HepG2 (cell line): ENCODE data around the gene PIM3. TPM values are rescaled to one million over a fixed set of nuclear protein-coding genes. Genes with fewer than 3 reads are reported as not detected.

ENCODE experiments used
- ARHGAP35 ChIP-seq: sonication (generic); formaldehyde crosslinking; IDR thresholded peaks from 2 replicates; pipeline ENCODE4 v1.9.0; 2022; ENCODE audit warnings: mild to moderate bottlenecking, inconsistent platforms, moderate library complexity, missing genetic modification reagents, borderline replicate concordance
- ELF1 ChIP-seq: sonication (generic); formaldehyde crosslinking; IDR thresholded peaks from 2 replicates; pipeline ENCODE4 v1.4.0; 2020; ENCODE audit warnings: missing genetic modification reagents
- ISX ChIP-seq: sonication (generic); formaldehyde crosslinking; conservative IDR thresholded peaks from 2 replicates; pipeline ENCODE4 v1.5.0; 2020; ENCODE audit warnings: missing genetic modification reagents
- KLF13 ChIP-seq: sonication (generic); formaldehyde crosslinking; IDR thresholded peaks from 2 replicates; pipeline ENCODE4 v1.4.0; 2020; ENCODE audit warnings: mild to moderate bottlenecking, missing genetic modification reagents
- MAZ ChIP-seq, 2 experiments: sonication (generic) in 1 of 2; formaldehyde crosslinking in 1 of 2; IDR thresholded peaks; 2 replicates each; pipeline versions ENCODE4 v1.5.0 to v1.6.1; 2012 to 2020; ENCODE audit warnings: low read depth in 2 of 2, mild to moderate bottlenecking in 2 of 2, borderline replicate concordance in 1 of 2, improper control_type of control experiment in 1 of 2, low read length in 1 of 2, missing genetic modification reagents in 1 of 2, moderate library complexity in 1 of 2
- NFIC ChIP-seq: IDR thresholded peaks from 2 replicates; pipeline ENCODE4 v1.6.1; 2012; ENCODE audit warnings: mild to moderate bottlenecking, low read length, inconsistent platforms
- RAD51 ChIP-seq: fragments of 450-650 bp; IDR thresholded peaks from 2 replicates; pipeline ENCODE4 v1.6.1; 2016; ENCODE audit warnings: borderline replicate concordance
- SCMH1 ChIP-seq: sonication (generic); formaldehyde crosslinking; IDR thresholded peaks from 2 replicates; pipeline ENCODE4 v1.9.0; 2021; ENCODE audit warnings: missing genetic modification reagents, mild to moderate bottlenecking, borderline replicate concordance
- SOX6 ChIP-seq, 2 experiments: fragments of 450-650 bp in 1 of 2; sonication (generic) in 1 of 2; formaldehyde crosslinking in 1 of 2; IDR thresholded peaks; 2 replicates each; pipeline versions ENCODE4 v1.4.0 to v1.6.1; 2017 to 2020; ENCODE audit warnings: antibody characterized with exemption in 1 of 2, mild to moderate bottlenecking in 1 of 2, missing genetic modification reagents in 1 of 2
- TCF12 ChIP-seq, 2 experiments: fragments of 450-650 bp in 1 of 2; sonication (generic) in 1 of 2; formaldehyde crosslinking in 1 of 2; IDR thresholded peaks; 2 replicates each; pipeline versions ENCODE4 v1.6.1 to v1.8.0; 2017 to 2022; ENCODE audit warnings: antibody characterized with exemption in 1 of 2, mild to moderate bottlenecking in 1 of 2, missing genetic modification reagents in 1 of 2, moderate library complexity in 1 of 2
- TEAD2 ChIP-seq: sonication (generic); formaldehyde crosslinking; IDR thresholded peaks from 2 replicates; pipeline ENCODE4 v1.9.0; 2021; ENCODE audit warnings: missing genetic modification reagents
- YEATS2 ChIP-seq: sonication (generic); formaldehyde crosslinking; IDR thresholded peaks from 2 replicates; pipeline ENCODE4 v1.4.0; 2020; ENCODE audit warnings: missing genetic modification reagents, borderline replicate concordance
- ZNF333 ChIP-seq: sonication (generic); formaldehyde crosslinking; IDR thresholded peaks from 2 replicates; pipeline ENCODE4 v1.4.0; 2020; ENCODE audit warnings: mild to moderate bottlenecking, missing genetic modification reagents, borderline replicate concordance
- ZNF619 ChIP-seq: sonication (generic); formaldehyde crosslinking; IDR thresholded peaks from 2 replicates; pipeline ENCODE4 v1.4.0; 2020; ENCODE audit warnings: mild to moderate bottlenecking, missing genetic modification reagents
- ZNF788 ChIP-seq: sonication (generic); formaldehyde crosslinking; IDR thresholded peaks from 2 replicates; pipeline ENCODE4 v1.5.0; 2020; ENCODE audit warnings: mild to moderate bottlenecking, missing genetic modification reagents, borderline replicate concordance
- ZSCAN5A ChIP-seq: sonication (generic); formaldehyde crosslinking; IDR thresholded peaks from 2 replicates; pipeline ENCODE4 v1.8.0; 2022; ENCODE audit warnings: mild to moderate bottlenecking, missing genetic modification reagents, borderline replicate concordance
- polyA plus RNA-seq, 8 experiments: library from polyadenylated mRNA; depleted of rRNA in 3 of 8; stranded (reverse) in 7 of 8; unstranded in 1 of 8; fragments of >200 nt; fragmentation: Illumina TruSeq in 4 of 8; extraction: Trizol in 4 of 8; gene quantifications; 2 replicates each; pipeline versions ENCODE4 v1.2.1 to v1.2.3, GENCODE V29; 2011 to 2016; ENCODE audit warnings: low read depth in 4 of 8, missing spikeins in 1 of 8, mixed read lengths in 1 of 8; ENCODE audit not compliant: insufficient read depth in 1 of 8
- total RNA-seq, 5 experiments: library from RNA; depleted of rRNA; stranded (reverse); fragments of >200 nt; fragmentation: Illumina TruSeq; extraction: Trizol; gene quantifications; 2 replicates each; pipeline ENCODE4 v1.2.3, GENCODE V29; 2016; ENCODE audit warnings: low read depth in 1 of 5
- TF ChIP-seq, protein P1 (sequence below): sonication (generic); formaldehyde crosslinking; IDR thresholded peaks from 2 replicates; pipeline ENCODE4 v1.5.0; 2020; ENCODE audit warnings: missing genetic modification reagents
- TF ChIP-seq, protein P2 (sequence below): sonication (generic); formaldehyde crosslinking; IDR thresholded peaks from 2 replicates; pipeline ENCODE4 v1.4.0; 2020; ENCODE audit warnings: missing genetic modification reagents, borderline replicate concordance
- TF ChIP-seq, protein P3 (sequence below): sonication (generic); formaldehyde crosslinking; IDR thresholded peaks from 2 replicates; pipeline ENCODE4 v1.8.1; 2022; ENCODE audit warnings: low read depth, mild to moderate bottlenecking, missing genetic modification reagents

Gene PIM3
- total and polyA plus RNA-seq, 2 of the 13 experiments (the other 11 are each of a cell fraction or from before 2014, with no cell fraction given), result 21.6 to 31.2 TPM

GRCh38 chr22:49948958-49949913 is 11.3 kb upstream of the PIM3 start (continued):
- TF ChIP-seq MAZ (IDR thresholded peaks at IDR 0.05; ENCODE audit: borderline replicate concordance, low read depth, low read length), result peak; percentile 30; the same call in 1 of the 2 replicates
- TF ChIP-seq MAZ (CRISPR knock-in tag; IDR thresholded peaks at IDR 0.05; ENCODE audit: low read depth), result peak; percentile 71; the same call in 1 of the 2 replicates
- TF ChIP-seq, protein P1, sequence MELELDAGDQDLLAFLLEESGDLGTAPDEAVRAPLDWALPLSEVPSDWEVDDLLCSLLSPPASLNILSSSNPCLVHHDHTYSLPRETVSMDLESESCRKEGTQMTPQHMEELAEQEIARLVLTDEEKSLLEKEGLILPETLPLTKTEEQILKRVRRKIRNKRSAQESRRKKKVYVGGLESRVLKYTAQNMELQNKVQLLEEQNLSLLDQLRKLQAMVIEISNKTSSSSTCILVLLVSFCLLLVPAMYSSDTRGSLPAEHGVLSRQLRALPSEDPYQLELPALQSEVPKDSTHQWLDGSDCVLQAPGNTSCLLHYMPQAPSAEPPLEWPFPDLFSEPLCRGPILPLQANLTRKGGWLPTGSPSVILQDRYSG (CRISPR knock-in tag), result no peak
- no peak; the same call in 1 of the 2 replicates for TF ChIP-seq ELF1 (CRISPR knock-in tag)
- no peak for TF ChIP-seq RAD51
- no peak for TF ChIP-seq TEAD2 (CRISPR knock-in tag)
- no peak for TF ChIP-seq SCMH1 (CRISPR knock-in tag)
- TF ChIP-seq ZNF788 (CRISPR knock-in tag), result peak; percentile 94; the same call in 1 of the 2 replicates
- TF ChIP-seq ZNF333 (CRISPR knock-in tag), result no peak; the same call in 1 of the 2 replicates
- TF ChIP-seq ISX (CRISPR knock-in tag), result no peak
- TF ChIP-seq ZSCAN5A (CRISPR knock-in tag), result no peak
- TF ChIP-seq TCF12 (IDR thresholded peaks at IDR 0.05), result no peak
- TF ChIP-seq TCF12 (CRISPR knock-in tag; IDR thresholded peaks at IDR 0.05), result no peak; the same call in 1 of the 2 replicates
- no peak for TF ChIP-seq KLF13 (CRISPR knock-in tag)
- TF ChIP-seq SOX6 (IDR thresholded peaks at IDR 0.05), result no peak
- TF ChIP-seq SOX6 (CRISPR knock-in tag; IDR thresholded peaks at IDR 0.05), result peak; percentile 90
- TF ChIP-seq, protein P2, sequence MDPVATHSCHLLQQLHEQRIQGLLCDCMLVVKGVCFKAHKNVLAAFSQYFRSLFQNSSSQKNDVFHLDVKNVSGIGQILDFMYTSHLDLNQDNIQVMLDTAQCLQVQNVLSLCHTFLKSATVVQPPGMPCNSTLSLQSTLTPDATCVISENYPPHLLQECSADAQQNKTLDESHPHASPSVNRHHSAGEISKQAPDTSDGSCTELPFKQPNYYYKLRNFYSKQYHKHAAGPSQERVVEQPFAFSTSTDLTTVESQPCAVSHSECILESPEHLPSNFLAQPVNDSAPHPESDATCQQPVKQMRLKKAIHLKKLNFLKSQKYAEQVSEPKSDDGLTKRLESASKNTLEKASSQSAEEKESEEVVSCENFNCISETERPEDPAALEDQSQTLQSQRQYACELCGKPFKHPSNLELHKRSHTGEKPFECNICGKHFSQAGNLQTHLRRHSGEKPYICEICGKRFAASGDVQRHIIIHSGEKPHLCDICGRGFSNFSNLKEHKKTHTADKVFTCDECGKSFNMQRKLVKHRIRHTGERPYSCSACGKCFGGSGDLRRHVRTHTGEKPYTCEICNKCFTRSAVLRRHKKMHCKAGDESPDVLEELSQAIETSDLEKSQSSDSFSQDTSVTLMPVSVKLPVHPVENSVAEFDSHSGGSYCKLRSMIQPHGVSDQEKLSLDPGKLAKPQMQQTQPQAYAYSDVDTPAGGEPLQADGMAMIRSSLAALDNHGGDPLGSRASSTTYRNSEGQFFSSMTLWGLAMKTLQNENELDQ (CRISPR knock-in tag), result no peak
- no peak for TF ChIP-seq ZNF619 (CRISPR knock-in tag)
- TF ChIP-seq, protein P3, sequence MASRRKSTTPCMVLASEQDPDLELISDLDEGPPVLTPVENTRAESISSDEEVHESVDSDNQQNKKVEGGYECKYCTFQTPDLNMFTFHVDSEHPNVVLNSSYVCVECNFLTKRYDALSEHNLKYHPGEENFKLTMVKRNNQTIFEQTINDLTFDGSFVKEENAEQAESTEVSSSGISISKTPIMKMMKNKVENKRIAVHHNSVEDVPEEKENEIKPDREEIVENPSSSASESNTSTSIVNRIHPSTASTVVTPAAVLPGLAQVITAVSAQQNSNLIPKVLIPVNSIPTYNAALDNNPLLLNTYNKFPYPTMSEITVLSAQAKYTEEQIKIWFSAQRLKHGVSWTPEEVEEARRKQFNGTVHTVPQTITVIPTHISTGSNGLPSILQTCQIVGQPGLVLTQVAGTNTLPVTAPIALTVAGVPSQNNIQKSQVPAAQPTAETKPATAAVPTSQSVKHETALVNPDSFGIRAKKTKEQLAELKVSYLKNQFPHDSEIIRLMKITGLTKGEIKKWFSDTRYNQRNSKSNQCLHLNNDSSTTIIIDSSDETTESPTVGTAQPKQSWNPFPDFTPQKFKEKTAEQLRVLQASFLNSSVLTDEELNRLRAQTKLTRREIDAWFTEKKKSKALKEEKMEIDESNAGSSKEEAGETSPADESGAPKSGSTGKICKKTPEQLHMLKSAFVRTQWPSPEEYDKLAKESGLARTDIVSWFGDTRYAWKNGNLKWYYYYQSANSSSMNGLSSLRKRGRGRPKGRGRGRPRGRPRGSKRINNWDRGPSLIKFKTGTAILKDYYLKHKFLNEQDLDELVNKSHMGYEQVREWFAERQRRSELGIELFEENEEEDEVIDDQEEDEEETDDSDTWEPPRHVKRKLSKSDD (CRISPR knock-in tag), result no peak
- TF ChIP-seq NFIC, result no peak
- TF ChIP-seq YEATS2, result no peak; the same call in 1 of the 2 replicates
- no peak for TF ChIP-seq ARHGAP35 (CRISPR knock-in tag)
